Right lobe of liver (tissue), 6 donors: ENCODE measurements around the gene APOBR. TPM values are rescaled to one million over a fixed set of nuclear protein-coding genes. Genes with fewer than 3 reads are reported as not detected.

Experiments used
- ATAC-seq, 4 donors: fragments of 200-7000 bp; cut with Tn5 transposase; one replicate each; pipeline ENCODE4 v1.9.1; 2020; ENCODE audit warnings: mild to moderate bottlenecking in 4 of 4, moderate library complexity in 4 of 4
- DNase-seq, 3 donors: peaks; one replicate each; pipeline ENCODE4 v3.0.0-alpha.2; 2020
- H3K27ac ChIP-seq, 3 donors: fragments of 200-600 bp; one replicate each; pipeline ENCODE4 v1.8.0; 2022
- H3K27me3 ChIP-seq, 2 donors: fragments of 200-600 bp; one replicate each; pipeline ENCODE4 v1.8.0; 2022
- H3K36me3 ChIP-seq, 4 donors: fragments of 200-600 bp; sonication (generic) in 1 of 4; one replicate each; pipeline versions ENCODE4 v1.5.1 to v1.8.0; 2017 to 2022; ENCODE audit warnings: control low read depth in 1 of 4
- H3K4me1 ChIP-seq, 4 donors: fragments of 200-600 bp; sonication (generic) in 1 of 4; one replicate each; pipeline versions ENCODE4 v1.5.1 to v1.8.0; 2017 to 2022; ENCODE audit warnings: control low read depth in 1 of 4
- H3K4me3 ChIP-seq, 3 donors: fragments of 200-600 bp; one replicate each; pipeline ENCODE4 v1.8.0; 2022
- H3K9me3 ChIP-seq, 4 donors: fragments of 200-600 bp; sonication (generic) in 1 of 4; one replicate each; pipeline versions ENCODE4 v1.5.1 to v1.8.0; 2017 to 2022; ENCODE audit warnings: control low read depth in 1 of 4
- CTCF ChIP-seq, 4 donors: fragments of 200-600 bp in 3 of 4; fragments of 450-650 bp in 1 of 4; IDR thresholded peaks; one replicate each; pipeline versions ENCODE4 v1.5.1 to v1.8.0; 2016 to 2022; ENCODE audit warnings: antibody characterized with exemption in 4 of 4, mild to moderate bottlenecking in 2 of 4
- POLR2A ChIP-seq: fragments of 450-650 bp; IDR thresholded peaks from one replicate; pipeline ENCODE4 v1.6.1; 2017; ENCODE audit warnings: antibody characterized with exemption, mild to moderate bottlenecking
- WGBS: methylation state at CpG from one replicate; pipeline ENCODE4 v1.1.6; 2018; ENCODE audit warnings: low coverage, low lambda C conversion rate; ENCODE audit not compliant: insufficient coverage; ENCODE audit errors: missing lambda C conversion rate; 5-methylcytosine and 5-hydroxymethylcytosine counted together
- intact Hi-C, 2 donors: fragments of 100-400 bp; cut with DNase I; formaldehyde crosslinking; loops; one replicate each; pipeline versions ENCODE4 v1.11.2 to v1.14.1; 2022
- total RNA-seq, 6 experiments: library from RNA; depleted of rRNA in 2 of 6; stranded (reverse); fragments of >200 nt in 2 of 6; fragmentation: NEBNext Ultra II Directional in 3 of 6; extraction: Animal tissue kit (Norgen Biotek cat#: 25700) in 3 of 6; gene quantifications; one replicate each; pipeline versions ENCODE4 v1.1.0 to v1.2.4, GENCODE V29; 2016 to 2023
- donor health status: DM: no; HTN: yes; CAD: no.
- donor health status: DM: no; HTN: no; CAD: no.
- donor health status: DM: no; HTN: no; CAD: no.
- donor health status: DM: no; HTN: yes; CAD: no.
- donor health status: DM: no; HTN: yes; CAD: no.

Gene APOBR
- total RNA-seq, 6 experiments from 2014 or later: 0.57 to 2.2 (median 1.5) TPM

GRCh38 chr16:28495795-28496749, 1.6 kb downstream of the APOBR start:
- ATAC-seq (no peak), DNase-seq (no peak)
- intact Hi-C loops: loop anchor here in 1 of 2 donors (10.0 kb wide), 1 partner anchor 59 kb away; the partner anchor contains the start of gene SGF29
- H3K27ac ChIP-seq: peak overlapping the region in 1 of 3 donors; percentile 91
- TF ChIP-seq POLR2A (no peak), CTCF (IDR thresholded peaks at IDR 0.05) (no peak)
- 75% methylated on average over 14 of the region's 20 CpGs for WGBS
- no peaks in the 10 kb centered on the region for H3K9me3 ChIP-seq
- no peaks in the 10 kb centered on the region for H3K27me3 ChIP-seq
- H3K36me3 ChIP-seq: peaks cover 0 to 9% (median 0%) of the 10 kb centered on the region in 4 donors
- H3K4me1 ChIP-seq: peaks cover 0 to 5% (median under 1%) of the 10 kb centered on the region in 4 donors
- H3K4me3 ChIP-seq: no peak overlapping the region

GRCh38 chr16:28496844-28497243, 2.4 kb downstream of the APOBR start:
- 75% methylated on average over 18 of the region's 19 CpGs for WGBS
- no peak for TF ChIP-seq CTCF (IDR thresholded peaks at IDR 0.05)
- TF ChIP-seq POLR2A: no peak
- no peak overlapping the region for H3K4me3 ChIP-seq
- DNase-seq: no peak
- H3K27ac ChIP-seq: no peak overlapping the region
- peaks cover 0 to 9% (median 0%) of the 10 kb centered on the region in 4 donors for H3K36me3 ChIP-seq
- ATAC-seq: no peak
- no peaks in the 10 kb centered on the region for H3K27me3 ChIP-seq
- no peaks in the 10 kb centered on the region for H3K9me3 ChIP-seq
- intact Hi-C loops: loop anchor here in 1 of 2 donors (10.0 kb wide), 1 partner anchor 58 kb away; the partner anchor contains the start of gene SGF29
- peaks cover 0 to 5% (median 0%) of the 10 kb centered on the region in 4 donors for H3K4me1 ChIP-seq

- 98% methylated on average over 6 of the region's 9 CpGs for WGBS
- TF ChIP-seq CTCF (IDR thresholded peaks at IDR 0.05) (no peak), POLR2A (no peak)
- no peak for ATAC-seq
- Histone ChIP-seq H3K36me3 (peaks cover 0 to 9% (median 0%) of the 10 kb centered on the region in 4 donors), H3K4me1 (peaks cover 0 to 4% (median 0%) of the 10 kb centered on the region in 4 donors), H3K27ac (no peak overlapping the region), H3K4me3 (no peak overlapping the region), H3K9me3 (no peaks in the 10 kb centered on the region), H3K27me3 (no peaks in the 10 kb centered on the region)
- intact Hi-C loops: loop anchor here in 1 of 2 donors (10.0 kb wide), 1 partner anchor 57 kb away; the partner anchor contains the start of gene SGF29
- no peak for DNase-seq
These were observed 2.9 kb downstream of the APOBR start for GRCh38 chr16:28497386-28497785.

- peaks cover 0 to 9% (median 0%) of the 10 kb centered on the region in 4 donors for H3K36me3 ChIP-seq
- no peak overlapping the region for H3K4me3 ChIP-seq
- H3K27me3 ChIP-seq: no peaks in the 10 kb centered on the region
- intact Hi-C loops: loop anchor here in 1 of 2 donors (10.0 kb wide), 1 partner anchor 57 kb away; the partner anchor contains the start of gene SGF29
- H3K4me1 ChIP-seq: no peaks in the 10 kb centered on the region
- DNase-seq (no peak), ATAC-seq (no peak)
- no peak for TF ChIP-seq POLR2A
- no peak for TF ChIP-seq CTCF (IDR thresholded peaks at IDR 0.05)
- no CpG with 5 or more reads among the region's 33 CpGs for WGBS
- H3K9me3 ChIP-seq: no peaks in the 10 kb centered on the region
- H3K27ac ChIP-seq: no peak overlapping the region
These were observed 3.6 kb downstream of the APOBR start for GRCh38 chr16:28497861-28498599.
